A549 (cell line): ENCODE measurements around the gene BICDL1.
"Not testable (repeated sequence)": the region's sequence is repeated elsewhere in the genome, so short reads cannot be mapped to it uniquely, and the experiment has no call there.

Experiments used
- BHLHE40 ChIP-seq: IDR thresholded peaks from 2 replicates; pipeline ENCODE4 v1.6.1; 2012; ENCODE audit warnings: low read depth, low read length, inconsistent platforms
- CHD4 ChIP-seq: fragments of 200-600 bp; sonication (generic); IDR thresholded peaks from 2 replicates; pipeline ENCODE4 v1.6.1; 2016; ENCODE audit warnings: antibody characterized with exemption, mild to moderate bottlenecking, borderline replicate concordance
- CTCF ChIP-seq: fragments of >200 bp; sonication (Bioruptor Twin); formaldehyde crosslinking; IDR thresholded peaks from 3 replicates; pipeline ENCODE4 v1.5.1; 2016
- EHMT2 ChIP-seq: fragments of 200-600 bp; sonication (generic); IDR thresholded peaks from 2 replicates; pipeline ENCODE4 v1.6.1; 2016; ENCODE audit warnings: antibody characterized with exemption, low read depth, mild to moderate bottlenecking, moderate library complexity
- MAX ChIP-seq: IDR thresholded peaks from 2 replicates; pipeline ENCODE4 v1.6.1; 2012
- POLR2A ChIP-seq: IDR thresholded peaks from 2 replicates; pipeline ENCODE4 v1.6.1; 2012; ENCODE audit warnings: mild to moderate bottlenecking, low read length
- RAD21 ChIP-seq, 2 experiments: fragments of >200 bp in 1 of 2; sonication (Bioruptor Twin) in 1 of 2; formaldehyde crosslinking in 1 of 2; IDR thresholded peaks in 1 of 2; conservative IDR thresholded peaks in 1 of 2; 2 replicates in 1 of 2; 3 replicates in 1 of 2; pipeline ENCODE4 v1.6.1; 2012 to 2018; ENCODE audit warnings: inconsistent platforms in 1 of 2

GRCh38 chr12:120045367-120045766 lies 56.3 kb downstream of the BICDL1 start:
- not testable (repeated sequence) for TF ChIP-seq CTCF; MAX; RAD21 (conservative IDR thresholded peaks at IDR 0.05 in 1 of 2, IDR thresholded peaks at IDR 0.05 in 1 of 2); EHMT2; CHD4; POLR2A; BHLHE40
